ENCODE measurements around the gene APOL5. TPM values are rescaled to one million over a fixed set of nuclear protein-coding genes. Genes with fewer than 3 reads are reported as not detected.

The APOL5 gene
- total RNA-seq, 2 donors from 2014 or later, result not detected

- no peaks in the 10 kb centered on the region for H3K9me3 ChIP-seq
- TF ChIP-seq POLR2AphosphoS5 (IDR thresholded peaks at IDR 0.05), result no peak
- no peak for TF ChIP-seq CTCF (IDR thresholded peaks at IDR 0.05)
- TF ChIP-seq POLR2A (IDR thresholded peaks at IDR 0.05), result no peak
These were observed 8.8 kb upstream of the APOL5 start for GRCh38 chr22:35708917-35709316.

GRCh38 chr22:35711336-35711735 lies 6.3 kb upstream of the APOL5 start:
- H3K9me3 ChIP-seq, result no peaks in the 10 kb centered on the region

More at GRCh38 chr22:35708917-35709316, 8.8 kb upstream of the APOL5 start:
- H3K36me3 ChIP-seq, result no peaks in the 10 kb centered on the region
- DNase-seq (ENCODE audit: low spot score), result no peak
- WGBS, result 84% methylated on average over 7 of the region's 7 CpGs
- no peak overlapping the region for H3K27ac ChIP-seq
- no peaks in the 10 kb centered on the region for H3K4me1 ChIP-seq (replicated peaks)
- intact Hi-C loops (cut with DNase I), result no loop called here
- no peak overlapping the region for H3K4me3 ChIP-seq
- no peaks in the 10 kb centered on the region for H3K27me3 ChIP-seq (replicated peaks; ENCODE audit: insufficient read depth)

GRCh38 chr22:35712672-35713071 lies 5.0 kb upstream of the APOL5 start:
- H3K27me3 ChIP-seq (replicated peaks; ENCODE audit: insufficient read depth), result no peaks in the 10 kb centered on the region
- no peaks in the 10 kb centered on the region for H3K4me1 ChIP-seq (replicated peaks)
- no peaks in the 10 kb centered on the region for H3K36me3 ChIP-seq
- H3K9me3 ChIP-seq, result no peaks in the 10 kb centered on the region
- H3K4me3 ChIP-seq, result no peak overlapping the region
- WGBS, result 89% methylated on average over 2 of the region's 2 CpGs
- no peak overlapping the region for H3K27ac ChIP-seq
- DNase-seq (ENCODE audit: low spot score), result no peak
- TF ChIP-seq POLR2AphosphoS5 (IDR thresholded peaks at IDR 0.05) (no peak), POLR2A (IDR thresholded peaks at IDR 0.05) (no peak), CTCF (IDR thresholded peaks at IDR 0.05) (no peak)
- intact Hi-C loops (cut with DNase I), result no loop called here

More at GRCh38 chr22:35711336-35711735, 6.3 kb upstream of the APOL5 start:
- no peaks in the 10 kb centered on the region for H3K36me3 ChIP-seq
- DNase-seq (ENCODE audit: low spot score), result no peak
- H3K27ac ChIP-seq, result no peak overlapping the region
- intact Hi-C loops (cut with DNase I), result no loop called here
- no peak overlapping the region for H3K4me3 ChIP-seq
- H3K27me3 ChIP-seq (replicated peaks; ENCODE audit: insufficient read depth), result no peaks in the 10 kb centered on the region
- WGBS, result 81% methylated on average over 4 of the region's 4 CpGs
- no peak for TF ChIP-seq CTCF (IDR thresholded peaks at IDR 0.05)
- TF ChIP-seq POLR2A (IDR thresholded peaks at IDR 0.05), result no peak
- TF ChIP-seq POLR2AphosphoS5 (IDR thresholded peaks at IDR 0.05), result no peak
- H3K4me1 ChIP-seq (replicated peaks), result no peaks in the 10 kb centered on the region

GRCh38 chr22:35719212-35719875 lies 1.7 kb downstream of the APOL5 start:
- Histone ChIP-seq H3K36me3 (no peaks in the 10 kb centered on the region), H3K9me3 (no peaks in the 10 kb centered on the region), H3K4me3 (no peak overlapping the region), H3K4me1 (replicated peaks) (no peaks in the 10 kb centered on the region), H3K27ac (no peak overlapping the region), H3K27me3 (replicated peaks; ENCODE audit: insufficient read depth) (no peaks in the 10 kb centered on the region)
- intact Hi-C loops (cut with DNase I), result no loop called here
- DNase-seq (ENCODE audit: low spot score), result no peak
- WGBS, result 86% methylated on average over 14 of the region's 15 CpGs
- TF ChIP-seq POLR2A (IDR thresholded peaks at IDR 0.05), result no peak
- no peak for TF ChIP-seq CTCF (IDR thresholded peaks at IDR 0.05)
- no peak for TF ChIP-seq POLR2AphosphoS5 (IDR thresholded peaks at IDR 0.05)

- H3K4me3 ChIP-seq, result no peak overlapping the region
- WGBS, result 65% methylated on average over 4 of the region's 4 CpGs
- H3K27ac ChIP-seq, result no peak overlapping the region
- TF ChIP-seq CTCF (IDR thresholded peaks at IDR 0.05), result no peak
- TF ChIP-seq POLR2AphosphoS5 (IDR thresholded peaks at IDR 0.05), result no peak
- no peak for TF ChIP-seq POLR2A (IDR thresholded peaks at IDR 0.05)
- H3K9me3 ChIP-seq, result no peaks in the 10 kb centered on the region
- no peaks in the 10 kb centered on the region for H3K27me3 ChIP-seq (replicated peaks; ENCODE audit: insufficient read depth)
- no peaks in the 10 kb centered on the region for H3K4me1 ChIP-seq (replicated peaks)
- no peaks in the 10 kb centered on the region for H3K36me3 ChIP-seq
- intact Hi-C loops (cut with DNase I), result no loop called here
- DNase-seq (ENCODE audit: low spot score), result no peak
These were observed 4.3 kb downstream of the APOL5 start for GRCh38 chr22:35721960-35722359.
